BJ (cell line): ENCODE results near the gene RAB21. TPM values are rescaled to one million over a fixed set of nuclear protein-coding genes. Genes with fewer than 3 reads are reported as not detected.
A peak's percentile ranks its signal among the peaks of the same experiment; 100 is the strongest.

Experiments used
- CTCF ChIA-PET: fragments of 350-600 bp; formaldehyde crosslinking; extraction: SDS; loops from one replicate; lab custom pipeline; 2021; ENCODE audit warnings: antibody characterized with exemption, inconsistent platforms; lab: Yijun Ruan, JAX
- POLR2A ChIA-PET: fragments of 300-600 bp; sonication (Branson Sonifier 250); formaldehyde crosslinking; extraction: SDS; loops from one replicate; lab custom pipeline; 2021; ENCODE audit warnings: antibody characterized with exemption; lab: Charles Lee
- DNase-seq: peaks from one replicate; pipeline ENCODE4 v3.0.0-alpha.2; 2011; ENCODE audit warnings: low read depth
- H3K27me3 ChIP-seq: 2 replicates; pipeline ENCODE4 v1.6.0; 2011; ENCODE audit warnings: low read length; ENCODE audit not compliant: control insufficient read depth, insufficient read depth
- H3K36me3 ChIP-seq: 2 replicates; pipeline ENCODE4 v1.5.1; 2011; ENCODE audit warnings: low read length; ENCODE audit not compliant: control insufficient read depth, insufficient read depth
- H3K4me3 ChIP-seq: 2 replicates; pipeline ENCODE4 v1.5.1; 2011; ENCODE audit warnings: low read depth, mild to moderate bottlenecking, control low read depth, low read length
- CTCF ChIP-seq: IDR thresholded peaks from 2 replicates; pipeline ENCODE4 v1.5.1; 2011; ENCODE audit warnings: low read depth, mild to moderate bottlenecking, control low read depth, inconsistent platforms, low read length, moderate library complexity; ENCODE audit not compliant: insufficient read depth
- polyA plus RNA-seq: library from polyadenylated mRNA; depleted of rRNA; stranded (reverse); fragments of >200 nt; gene quantifications from 2 replicates; pipeline ENCODE4 v1.2.3, GENCODE V29; 2011; rRNA removed

Gene RAB21
- polyA plus RNA-seq, 1 experiment, result 3.6 TPM

DNA sequence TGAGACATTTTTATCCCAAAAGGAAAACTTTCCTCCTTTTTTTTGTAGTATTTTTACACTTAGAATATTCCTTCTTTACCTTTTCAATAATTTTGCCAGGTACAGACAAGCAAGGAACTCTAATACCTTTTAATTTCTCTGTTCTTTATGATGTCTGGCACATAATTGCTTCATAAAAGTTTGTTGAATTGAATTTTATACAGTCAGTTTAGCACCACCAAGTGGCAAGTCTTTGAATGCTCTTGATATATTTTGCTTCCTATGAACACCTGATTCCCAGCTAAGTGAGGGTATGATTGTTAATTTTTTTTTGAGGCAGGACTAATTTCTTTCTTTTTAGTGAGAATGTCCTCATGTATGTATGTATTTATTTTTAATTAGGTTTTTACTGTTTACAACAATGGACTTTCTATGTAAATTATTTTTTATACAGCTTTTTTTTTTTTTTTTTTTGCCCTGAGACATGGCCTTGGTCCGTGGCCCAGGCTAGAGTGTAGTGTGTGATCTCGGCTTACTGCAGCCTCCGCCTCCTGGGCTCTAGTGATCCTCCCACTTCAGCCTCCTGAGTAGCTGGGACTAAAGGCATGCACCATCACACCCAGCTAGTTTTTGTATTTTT is 91.8 kb downstream of the RAB21 start:
- POLR2A ChIA-PET, result no interaction called here
- no peak for DNase-seq

GRCh38 chr12:71848212-71848611 is 93.5 kb downstream of the RAB21 start:
- ChIA-PET POLR2A (interaction anchor here (0.8 kb wide), 1 partner anchor 163 kb away, joined by 4 read pairs; no protein-coding TSS in a partner anchor), CTCF (interaction anchor here (1.2 to 1.5 kb wide), 2 partner anchors 9 to 68 kb away, joined by 5 to 6 read pairs; partner anchors contain the start of gene TBC1D15)
- Histone ChIP-seq H3K4me3 (no peak overlapping the region), H3K36me3 (0 out of 2 replicates have a peak, but pooled peaks cover 1% of the 10 kb centered on the region), H3K27me3 (no peaks in the 10 kb centered on the region)
- no peak for DNase-seq
- no peak for TF ChIP-seq CTCF

More for the DNA sequence above, 91.8 kb downstream of the RAB21 start:
- H3K27me3 ChIP-seq, result no peaks in the 10 kb centered on the region
- no peak overlapping the region for H3K4me3 ChIP-seq
- CTCF ChIA-PET, result interaction anchor here (0.6 to 1.9 kb wide), 6 partner anchors 16 to 69 kb away, joined by 3 to 9 read pairs (median 4); no protein-coding TSS in a partner anchor
- TF ChIP-seq CTCF, result peak; percentile 57
- H3K36me3 ChIP-seq, result no peaks in the 10 kb centered on the region

GRCh38 chr12:71849109-71849851 is 94.6 kb downstream of the RAB21 start:
- no peak for TF ChIP-seq CTCF
- ChIA-PET POLR2A (interaction anchor here (0.8 kb wide), 1 partner anchor 162 kb away, joined by 4 read pairs; no protein-coding TSS in a partner anchor), CTCF (interaction anchor here (1.0 to 1.6 kb wide), 3 partner anchors 10 to 16 kb away, joined by 3 to 5 read pairs (median 4); partner anchors contain the start of gene TBC1D15)
- 0 out of 2 replicates have a peak, but pooled peaks cover 1% of the 10 kb centered on the region for H3K36me3 ChIP-seq
- no peak for DNase-seq
- no peaks in the 10 kb centered on the region for H3K27me3 ChIP-seq
- H3K4me3 ChIP-seq, result no peak overlapping the region

Other genes with a start within 250 kb of the RAB21 start
- 12.6 and 25.3 TPM in 2 replicates for gene ZFC3H1, start 91.0 kb upstream of the RAB21 start, polyA plus RNA-seq
- gene THAP2, start 90.6 kb upstream of the RAB21 start, polyA plus RNA-seq, result 1.1 and 2.5 TPM in 2 replicates
- gene TMEM19, start 68.8 kb upstream of the RAB21 start, polyA plus RNA-seq, result 18.4 and 28.8 TPM in 2 replicates
- gene TBC1D15, start 84.9 kb downstream of the RAB21 start, polyA plus RNA-seq, result 12.5 and 28.8 TPM in 2 replicates
- gene TPH2, start 184.0 kb downstream of the RAB21 start, polyA plus RNA-seq, result not detected in 2 replicates